Measurements from ENCODE around the gene HSPA2. TPM values are rescaled to one million over a fixed set of nuclear protein-coding genes. Genes with fewer than 3 reads are reported as not detected.

The HSPA2 gene
- total RNA-seq, result 1 to 10 TPM; 3.3 to 4.0 TPM

- Mint-ChIP-seq H3K4me1 (peaks cover 23% of the 10 kb centered on the region), H3K27ac (peak within 1 kb of the TSS; percentile 94), H3K9me3 (peaks cover 1% of the 10 kb centered on the region), H3K36me3 (peaks cover 2% of the 10 kb centered on the region), H3K27me3 (peaks cover 54% of the 10 kb centered on the region), H3K4me3 (peak within 1 kb of the TSS; percentile 99)
- peak; percentile 97 for DNase-seq
- POLR2A ChIA-PET, result interaction anchor here (0.6 to 2.9 kb wide), 9 partner anchors 14 to 203 kb away, joined by 3 to 19 read pairs (median 3); partner anchors contain the start of genes ZBTB1 and ZBTB25
- ATAC-seq (ENCODE audit: low read depth), result peak; percentile 95
Measured at GRCh38 chr14:64540208-64541202, at the start of gene HSPA2. HSPA2 (plus strand) TSS chr14:64540741; CDS start chr14:64540850, 109 bp downstream.

GRCh38 chr14:64491637-64492036 lies 48.9 kb upstream of the HSPA2 start:
- no peak overlapping the region for H3K4me3 Mint-ChIP-seq
- H3K36me3 Mint-ChIP-seq, result peaks cover 32% of the 10 kb centered on the region
- POLR2A ChIA-PET, result no interaction called here
- H3K27ac Mint-ChIP-seq, result peak overlapping the region; percentile 40
- ATAC-seq (ENCODE audit: low read depth), result no peak
- H3K27me3 Mint-ChIP-seq, result no peaks in the 10 kb centered on the region
- H3K9me3 Mint-ChIP-seq, result no peaks in the 10 kb centered on the region
- H3K4me1 Mint-ChIP-seq, result peaks cover 25% of the 10 kb centered on the region
- DNase-seq, result no peak

GRCh38 chr14:64493455-64493854 lies 47.1 kb upstream of the HSPA2 start:
- no peak overlapping the region for H3K4me3 Mint-ChIP-seq
- POLR2A ChIA-PET, result no interaction called here

GRCh38 chr14:64495252-64495651 lies 45.3 kb upstream of the HSPA2 start:
- no peaks in the 10 kb centered on the region for H3K27me3 Mint-ChIP-seq
- no peak overlapping the region for H3K4me3 Mint-ChIP-seq
- DNase-seq, result no peak
- no peak for ATAC-seq (ENCODE audit: low read depth)
- POLR2A ChIA-PET, result interaction anchor here (1.8 kb wide), 1 partner anchor 108 kb away, joined by 8 read pairs; the partner anchor contains the start of gene MTHFD1
- peaks cover 41% of the 10 kb centered on the region for H3K4me1 Mint-ChIP-seq
- no peaks in the 10 kb centered on the region for H3K9me3 Mint-ChIP-seq
- peaks cover 33% of the 10 kb centered on the region for H3K36me3 Mint-ChIP-seq
- H3K27ac Mint-ChIP-seq, result no peak overlapping the region

More at GRCh38 chr14:64493455-64493854, 47.1 kb upstream of the HSPA2 start:
- Mint-ChIP-seq H3K9me3 (no peaks in the 10 kb centered on the region), H3K27ac (no peak overlapping the region), H3K27me3 (no peaks in the 10 kb centered on the region), H3K36me3 (peaks cover 32% of the 10 kb centered on the region), H3K4me1 (peaks cover 33% of the 10 kb centered on the region)
- ATAC-seq (ENCODE audit: low read depth) (no peak), DNase-seq (no peak)

GRCh38 chr14:64496764-64497163 lies 43.8 kb upstream of the HSPA2 start:
- no peak overlapping the region for H3K4me3 Mint-ChIP-seq
- POLR2A ChIA-PET, result interaction anchor here (1.5 to 1.8 kb wide), 2 partner anchors 8 to 109 kb away, joined by 5 to 8 read pairs; partner anchors contain the start of genes MTHFD1 and ZBTB1
- DNase-seq (no peak), ATAC-seq (ENCODE audit: low read depth) (no peak)
- no peaks in the 10 kb centered on the region for H3K9me3 Mint-ChIP-seq
- H3K4me1 Mint-ChIP-seq, result peaks cover 37% of the 10 kb centered on the region
- H3K27me3 Mint-ChIP-seq, result no peaks in the 10 kb centered on the region
- H3K36me3 Mint-ChIP-seq, result peaks cover 24% of the 10 kb centered on the region
- H3K27ac Mint-ChIP-seq, result no peak overlapping the region

GRCh38 chr14:64500088-64500487 lies 40.5 kb upstream of the HSPA2 start:
- H3K4me1 Mint-ChIP-seq, result peaks cover 31% of the 10 kb centered on the region
- no peaks in the 10 kb centered on the region for H3K9me3 Mint-ChIP-seq
- POLR2A ChIA-PET, result interaction anchor here (5.9 kb wide), 1 partner anchor 112 kb away, joined by 46 read pairs; the partner anchor contains the start of gene MTHFD1
- peak overlapping the region; percentile 84 for H3K27ac Mint-ChIP-seq
- H3K36me3 Mint-ChIP-seq, result peaks cover 20% of the 10 kb centered on the region
- H3K27me3 Mint-ChIP-seq, result no peaks in the 10 kb centered on the region
- DNase-seq, result no peak
- ATAC-seq (ENCODE audit: low read depth), result no peak
- peak overlapping the region; percentile 95 for H3K4me3 Mint-ChIP-seq

- Mint-ChIP-seq H3K4me3 (peak overlapping the region; percentile 95), H3K27ac (peak overlapping the region; percentile 98), H3K36me3 (peaks cover 27% of the 10 kb centered on the region), H3K4me1 (peaks cover 34% of the 10 kb centered on the region), H3K27me3 (no peaks in the 10 kb centered on the region), H3K9me3 (no peaks in the 10 kb centered on the region)
- DNase-seq (peak; percentile 33), ATAC-seq (ENCODE audit: low read depth) (no peak)
- POLR2A ChIA-PET, result interaction anchor here (0.9 to 5.9 kb wide), 6 partner anchors 9 to 114 kb away, joined by 3 to 46 read pairs (median 9); partner anchors contain the start of genes AKAP5, HSPA2 and MTHFD1
Measured at GRCh38 chr14:64501411-64502171, 39.0 kb upstream of the HSPA2 start.

GRCh38 chr14:64502456-64502855 lies 38.1 kb upstream of the HSPA2 start:
- Mint-ChIP-seq H3K27ac (peak overlapping the region; percentile 98), H3K4me1 (peaks cover 33% of the 10 kb centered on the region), H3K9me3 (no peaks in the 10 kb centered on the region), H3K4me3 (peak overlapping the region; percentile 95), H3K27me3 (no peaks in the 10 kb centered on the region), H3K36me3 (peaks cover 24% of the 10 kb centered on the region)
- POLR2A ChIA-PET, result interaction anchor here (0.9 to 5.9 kb wide), 6 partner anchors 8 to 860 kb away, joined by 3 to 46 read pairs (median 9); partner anchors contain the start of genes HSPA2, MTHFD1 and WDR89
- ATAC-seq (ENCODE audit: low read depth) (no peak), DNase-seq (peak; percentile 42)

GRCh38 chr14:64502887-64503433 lies 37.6 kb upstream of the HSPA2 start:
- H3K27ac Mint-ChIP-seq, result peak overlapping the region; percentile 98
- ATAC-seq (ENCODE audit: low read depth), result no peak

GRCh38 chr14:64503434-64504309 lies 36.9 kb upstream of the HSPA2 start, which contains the start of gene ZBTB25:
ZBTB25 (minus strand) TSS chr14:64503838; CDS start chr14:64490533, 13,305 bp downstream.
- peaks cover 35% of the 10 kb centered on the region for H3K4me1 Mint-ChIP-seq
- POLR2A ChIA-PET, result interaction anchor here (0.6 to 5.9 kb wide), 14 partner anchors 7 to 862 kb away, joined by 3 to 46 read pairs (median 4); partner anchors contain the start of genes HSPA2, MTHFD1 and WDR89

More at GRCh38 chr14:64502887-64503433, 37.6 kb upstream of the HSPA2 start:
- H3K36me3 Mint-ChIP-seq, result peaks cover 22% of the 10 kb centered on the region
- H3K4me3 Mint-ChIP-seq, result peak overlapping the region; percentile 95
- H3K4me1 Mint-ChIP-seq, result peaks cover 34% of the 10 kb centered on the region
- DNase-seq, result no peak
- no peaks in the 10 kb centered on the region for H3K9me3 Mint-ChIP-seq
- no peaks in the 10 kb centered on the region for H3K27me3 Mint-ChIP-seq
- POLR2A ChIA-PET, result interaction anchor here (0.6 to 5.9 kb wide), 9 partner anchors 8 to 861 kb away, joined by 3 to 46 read pairs (median 3); partner anchors contain the start of genes HSPA2, MTHFD1 and WDR89

GRCh38 chr14:64504310-64504896 lies 36.1 kb upstream of the HSPA2 start, which contains the start of gene ZBTB1:
ZBTB1 (plus strand) TSS chr14:64504770; CDS start chr14:64521505, 16,735 bp downstream.
- no peaks in the 10 kb centered on the region for H3K27me3 Mint-ChIP-seq
- peaks cover 21% of the 10 kb centered on the region for H3K36me3 Mint-ChIP-seq

More at GRCh38 chr14:64503434-64504309, 36.9 kb upstream of the HSPA2 start, which contains the start of gene ZBTB25:
- H3K9me3 Mint-ChIP-seq, result no peaks in the 10 kb centered on the region
- peak within 1 kb of the TSS; percentile 97 for H3K4me3 Mint-ChIP-seq
- no peaks in the 10 kb centered on the region for H3K27me3 Mint-ChIP-seq
- DNase-seq, result peak; percentile 96
- H3K27ac Mint-ChIP-seq, result peak within 1 kb of the TSS; percentile 100
- H3K36me3 Mint-ChIP-seq, result peaks cover 21% of the 10 kb centered on the region
- ATAC-seq (ENCODE audit: low read depth), result peak; percentile 71

More at GRCh38 chr14:64504310-64504896, 36.1 kb upstream of the HSPA2 start, which contains the start of gene ZBTB1:
- ATAC-seq (ENCODE audit: low read depth) (peak; percentile 46), DNase-seq (peak; percentile 87)
- Mint-ChIP-seq H3K9me3 (no peaks in the 10 kb centered on the region), H3K4me1 (peaks cover 40% of the 10 kb centered on the region), H3K4me3 (peak within 1 kb of the TSS; percentile 97), H3K27ac (peak within 1 kb of the TSS; percentile 100)
- POLR2A ChIA-PET, result interaction anchor here (0.7 to 5.9 kb wide), 9 partner anchors 8 to 564 kb away, joined by 3 to 46 read pairs (median 4); partner anchors contain the start of genes HSPA2 and MTHFD1
